NCI-H82 treated with DMSO at 0.1 percent for 48 hours (cell line): ENCODE data around the gene ANO3.
"Not testable (repeated sequence)": the region's sequence is repeated elsewhere in the genome, so short reads cannot be mapped to it uniquely, and the experiment has no call there.

Experiments used
- DNase-seq: peaks from one replicate; lab custom pipeline; 2025; ENCODE audit not compliant: unreplicated experiment; lab: John Stamatoyannopoulos, UW

The ANO3 gene

DNA sequence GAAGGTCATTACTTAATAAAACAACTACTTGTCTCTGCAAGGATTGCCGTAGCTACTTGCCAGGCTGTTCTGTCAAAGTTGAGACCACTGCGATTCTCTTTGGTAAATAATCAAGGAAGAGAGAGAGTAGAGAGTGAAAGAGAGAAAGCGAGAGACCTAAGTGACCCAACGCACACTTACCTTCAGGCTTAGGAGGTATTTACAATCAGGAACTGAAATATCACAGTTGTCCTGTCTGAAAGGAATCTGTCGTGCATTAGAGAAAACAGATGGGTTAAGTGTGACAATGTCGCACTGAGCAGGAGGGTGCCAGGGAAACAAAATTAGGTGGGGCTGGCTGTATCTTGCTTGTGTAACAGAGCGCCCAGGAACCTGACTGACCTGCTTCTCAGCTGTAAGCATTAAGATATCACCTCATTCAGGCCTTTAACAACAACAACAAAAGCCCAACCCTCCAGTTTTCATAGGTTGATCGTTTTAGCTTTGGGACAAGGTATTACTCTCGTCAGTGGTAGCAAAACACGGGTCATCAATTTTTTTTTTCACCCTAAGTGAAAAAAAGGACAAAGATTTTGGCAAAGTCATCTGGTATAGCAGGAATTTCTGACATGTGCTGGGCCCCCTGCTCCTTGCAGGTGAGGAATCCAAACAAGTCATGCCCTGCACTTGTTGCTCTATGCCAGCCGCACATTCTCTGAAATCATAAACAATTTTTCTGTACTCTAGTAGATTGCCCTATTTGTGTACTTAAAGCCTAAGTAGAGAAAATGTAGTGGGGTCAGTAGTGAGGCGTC lies 240.1 kb downstream of the ANO3 start, which contains the start of gene MUC15:
TSS of gene MUC15 (minus strand) at position 403 of the 794 bp plus-strand sequence. CDS start 5,169 bp downstream, outside the sequence.
- no peak for DNase-seq

GRCh38 chr11:26572770-26573402 lies 241.0 kb downstream of the ANO3 start:
- DNase-seq: no peak

DNA sequence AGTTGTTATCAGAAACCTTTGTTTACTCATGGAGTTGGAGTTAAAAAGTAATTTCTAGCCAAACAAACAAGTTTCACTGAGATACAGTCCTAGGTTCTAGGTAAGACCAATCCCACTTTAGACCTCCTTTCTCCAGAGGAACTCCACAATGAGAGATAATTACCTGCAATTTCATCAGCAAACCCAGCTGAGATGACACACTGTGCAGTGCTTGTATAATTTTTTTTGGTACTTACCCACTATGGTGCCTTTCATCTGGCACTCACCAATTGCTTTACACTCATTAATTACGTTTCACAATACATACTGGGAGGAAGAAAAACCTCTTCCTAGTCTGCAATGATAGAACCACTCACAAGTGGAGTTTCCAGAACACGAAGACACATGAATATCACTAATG lies 242.0 kb downstream of the ANO3 start:
- DNase-seq: no peak

DNA sequence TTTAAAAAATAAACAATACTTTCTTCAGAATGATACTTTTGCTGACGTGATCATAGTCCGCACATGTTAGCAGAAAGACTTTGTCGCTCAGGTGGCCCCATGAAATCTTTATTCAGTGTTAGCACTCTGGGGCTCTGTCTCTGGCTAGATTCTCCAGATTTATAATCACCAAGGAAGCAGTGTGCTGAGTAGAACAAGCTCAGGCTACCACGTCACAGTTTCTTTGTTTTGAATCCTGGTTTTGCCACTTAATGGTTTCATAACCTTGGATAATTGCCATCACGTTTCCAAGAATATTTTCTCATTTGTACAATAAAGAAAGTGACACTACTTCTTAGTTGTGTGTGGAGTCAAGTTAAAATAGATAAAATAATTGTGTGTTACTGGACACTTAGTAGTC lies 244.0 kb downstream of the ANO3 start:
- DNase-seq: no peak

- DNase-seq: no peak
Observed at GRCh38 chr11:26578998-26579661, 247.2 kb downstream of the ANO3 start.

DNA sequence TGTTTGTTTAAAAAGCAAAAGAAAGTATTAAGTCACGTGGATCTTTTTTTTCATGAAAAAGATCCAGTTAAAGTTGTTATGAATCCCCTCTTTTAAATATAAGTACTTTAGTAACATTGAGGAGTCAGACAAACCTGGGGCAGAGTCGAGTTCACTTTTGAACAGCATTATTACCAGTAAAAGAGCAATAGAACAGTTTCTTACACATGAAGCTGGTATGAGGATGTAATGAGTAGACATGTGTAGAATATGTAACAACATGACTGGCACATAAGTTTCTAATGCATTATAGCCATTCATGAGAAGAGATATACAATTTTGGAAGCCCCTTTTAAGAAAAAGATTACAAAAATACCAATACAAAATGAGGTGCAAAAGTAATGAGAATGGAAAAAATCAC lies 247.8 kb downstream of the ANO3 start:
- no peak for DNase-seq

- DNase-seq: no peak
Observed at GRCh38 chr11:26580929-26581328, 249.0 kb downstream of the ANO3 start.

DNA sequence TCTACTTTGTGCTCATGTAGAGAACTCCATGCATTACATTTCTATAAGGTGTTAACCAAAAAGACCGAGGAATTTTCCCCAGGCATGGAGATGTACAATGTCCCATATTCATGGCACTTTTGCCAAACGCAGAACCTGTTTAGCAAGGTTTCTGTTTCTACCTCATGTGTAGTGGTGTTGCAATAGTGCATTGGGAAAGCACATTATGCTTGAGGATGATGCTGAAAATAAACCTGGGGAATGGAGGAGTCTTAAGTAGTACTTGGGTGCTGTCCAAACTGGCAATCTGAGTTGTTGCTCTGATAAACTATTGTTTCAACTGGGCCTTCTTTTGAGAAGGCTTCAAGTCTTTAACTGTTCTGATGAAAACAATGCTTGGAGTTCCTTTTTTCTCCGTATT lies 251.6 kb downstream of the ANO3 start:
- DNase-seq: no peak

DNA sequence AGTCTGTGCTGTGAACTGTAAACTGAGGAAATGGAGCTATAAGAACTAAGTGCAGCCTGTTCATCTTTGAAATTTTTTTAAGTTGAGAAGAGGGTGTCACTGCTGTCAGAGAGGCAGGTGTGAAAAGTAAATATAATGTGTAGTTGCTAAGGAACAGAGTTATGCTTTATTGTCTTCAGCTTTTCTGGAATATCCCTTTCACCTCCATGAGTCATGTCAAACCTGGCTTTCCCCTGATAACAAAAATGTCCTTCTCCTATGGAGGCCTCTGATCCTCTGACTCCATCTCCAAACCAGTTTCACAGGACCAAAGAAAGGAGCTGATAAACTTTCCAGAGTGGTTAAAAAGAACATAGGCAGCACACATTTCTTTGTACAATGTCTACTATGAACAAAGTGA lies 252.9 kb downstream of the ANO3 start:
- DNase-seq: no peak

- no peak for DNase-seq
Observed at GRCh38 chr11:26587073-26587472, 255.1 kb downstream of the ANO3 start.

GRCh38 chr11:26593691-26594090 lies 261.8 kb downstream of the ANO3 start:
- no peak for DNase-seq

DNA sequence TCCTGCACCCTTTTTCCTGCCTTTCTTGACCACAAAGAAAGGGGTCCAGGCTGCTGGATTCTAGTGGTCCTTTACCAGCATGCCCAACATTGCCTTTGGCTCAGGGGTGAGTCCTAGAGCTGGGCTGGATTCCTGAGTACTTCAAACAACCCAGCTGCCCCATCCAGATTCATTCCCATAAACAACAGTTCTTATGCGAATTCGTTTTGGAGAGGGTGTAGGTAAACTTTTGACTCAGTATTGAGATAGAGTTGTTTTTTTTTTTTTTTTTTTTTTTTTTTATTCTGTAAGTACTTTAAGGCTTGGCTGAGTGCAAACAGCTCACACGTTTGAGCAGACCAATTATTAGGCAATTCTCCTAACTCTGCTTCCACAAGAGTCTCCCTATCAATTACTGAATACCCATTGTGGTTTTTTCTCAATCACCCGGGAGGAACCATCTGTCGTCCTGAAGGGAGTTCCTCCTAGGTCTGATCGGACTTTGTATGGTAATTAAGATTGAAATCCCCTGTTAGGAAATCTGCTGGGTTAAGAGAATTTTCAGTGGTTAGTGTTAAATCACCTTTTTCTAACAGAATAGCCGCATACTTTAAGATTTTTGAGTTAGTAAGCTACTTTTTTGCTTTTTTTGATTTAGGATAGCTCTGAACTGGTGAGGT lies 263.4 kb downstream of the ANO3 start:
- DNase-seq: peak; percentile 1

- DNase-seq: not testable (repeated sequence)
Observed at GRCh38 chr11:26597049-26597689, 265.2 kb downstream of the ANO3 start.

- DNase-seq: no peak
Observed at GRCh38 chr11:26597899-26598298, 266.0 kb downstream of the ANO3 start.

GRCh38 chr11:26599425-26599824 lies 267.5 kb downstream of the ANO3 start:
- DNase-seq: no peak

DNA sequence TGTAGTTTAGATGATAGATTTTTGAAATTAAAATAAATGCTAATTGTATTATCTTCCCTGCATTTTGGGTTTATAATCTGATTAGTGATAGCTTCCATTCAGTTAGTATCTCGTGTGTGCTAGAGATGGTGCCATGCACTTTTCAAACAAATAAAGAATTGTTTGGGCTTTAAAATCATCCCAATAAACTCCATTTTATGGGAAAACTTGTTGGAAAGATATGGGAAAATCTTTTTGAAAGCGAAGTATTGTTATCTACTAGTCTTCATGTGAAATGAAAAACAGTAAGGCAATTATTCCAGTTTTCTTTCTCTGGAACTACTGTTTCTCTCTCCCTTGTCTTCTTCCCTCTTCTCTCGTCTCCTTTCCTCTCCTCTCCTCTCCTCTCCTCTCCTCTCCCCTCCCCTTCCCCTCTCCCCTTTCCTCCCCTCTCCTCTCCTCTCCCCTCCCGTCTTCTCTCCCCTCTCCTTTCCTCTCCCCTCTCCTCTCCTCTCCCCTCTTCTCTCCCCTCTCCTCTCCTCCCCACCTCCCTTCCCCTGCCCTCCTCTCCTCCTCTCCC lies 268.0 kb downstream of the ANO3 start:
- DNase-seq: no peak

- DNase-seq: no peak
Observed at GRCh38 chr11:26607725-26608506, 276.0 kb downstream of the ANO3 start.

DNA sequence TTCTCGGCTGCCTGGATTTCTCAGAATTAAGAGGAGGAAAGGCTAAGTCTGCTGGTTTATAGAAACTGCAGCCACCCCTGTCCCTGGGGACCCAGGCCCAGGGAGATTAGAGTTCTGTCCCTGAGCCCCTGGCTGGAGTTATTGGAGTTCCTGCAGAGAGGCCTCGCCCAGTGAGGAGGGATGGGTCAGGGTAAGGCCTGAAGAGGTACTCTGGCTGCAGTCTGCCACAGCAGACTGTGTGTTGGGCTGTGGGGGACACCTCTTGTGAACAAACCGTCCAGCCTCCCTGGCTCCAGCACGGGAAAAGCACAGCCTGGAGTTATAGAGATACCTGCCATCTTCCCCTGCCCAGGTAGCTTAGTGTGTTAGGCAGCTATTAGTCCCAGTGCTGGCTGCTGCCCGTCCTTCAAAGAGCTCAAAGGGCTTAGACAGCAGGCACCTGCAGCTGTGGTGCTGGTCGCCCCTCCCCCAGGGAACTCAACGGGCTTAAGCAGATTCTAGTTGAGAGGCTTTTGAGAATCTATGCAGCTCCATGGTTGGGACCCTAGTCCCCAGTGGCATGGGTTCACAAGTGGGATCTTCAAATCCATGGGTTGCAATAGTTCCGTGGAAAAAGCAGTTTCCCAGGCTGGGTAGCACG lies 276.7 kb downstream of the ANO3 start:
- DNase-seq: no peak

GRCh38 chr11:26613759-26614158 lies 281.8 kb downstream of the ANO3 start:
- DNase-seq: no peak
